ENCODE results near the gene CARD19.

DNA sequence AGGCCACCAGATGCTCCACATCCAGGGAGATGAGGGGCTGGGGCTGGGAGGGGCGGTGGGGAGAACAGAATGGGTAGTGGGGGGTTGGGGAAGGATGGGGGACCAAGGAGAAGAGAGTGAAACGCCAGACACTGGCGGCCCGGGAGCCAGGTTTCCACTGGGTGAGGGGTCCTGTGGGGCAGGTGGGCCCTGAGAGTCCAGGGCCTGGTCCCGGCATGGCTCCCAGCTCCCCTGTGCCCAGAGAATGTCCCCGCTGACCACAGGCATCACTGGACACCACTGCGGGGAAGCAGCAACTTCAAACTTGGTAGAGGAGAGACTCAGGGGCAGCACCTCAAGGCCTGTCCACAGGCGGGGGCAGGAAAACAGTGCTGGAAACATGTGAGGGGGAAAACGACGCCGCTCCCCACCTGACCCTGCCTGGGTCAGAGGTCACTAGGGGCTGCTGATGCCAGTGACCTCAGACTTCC is 24.9 kb downstream of the CARD19 start:
- TF ChIP-seq POLR2AphosphoS5 (IDR thresholded peaks at IDR 0.05) (no peak), POLR2A (IDR thresholded peaks at IDR 0.05) (no peak)
- TF ChIP-seq, protein P1, sequence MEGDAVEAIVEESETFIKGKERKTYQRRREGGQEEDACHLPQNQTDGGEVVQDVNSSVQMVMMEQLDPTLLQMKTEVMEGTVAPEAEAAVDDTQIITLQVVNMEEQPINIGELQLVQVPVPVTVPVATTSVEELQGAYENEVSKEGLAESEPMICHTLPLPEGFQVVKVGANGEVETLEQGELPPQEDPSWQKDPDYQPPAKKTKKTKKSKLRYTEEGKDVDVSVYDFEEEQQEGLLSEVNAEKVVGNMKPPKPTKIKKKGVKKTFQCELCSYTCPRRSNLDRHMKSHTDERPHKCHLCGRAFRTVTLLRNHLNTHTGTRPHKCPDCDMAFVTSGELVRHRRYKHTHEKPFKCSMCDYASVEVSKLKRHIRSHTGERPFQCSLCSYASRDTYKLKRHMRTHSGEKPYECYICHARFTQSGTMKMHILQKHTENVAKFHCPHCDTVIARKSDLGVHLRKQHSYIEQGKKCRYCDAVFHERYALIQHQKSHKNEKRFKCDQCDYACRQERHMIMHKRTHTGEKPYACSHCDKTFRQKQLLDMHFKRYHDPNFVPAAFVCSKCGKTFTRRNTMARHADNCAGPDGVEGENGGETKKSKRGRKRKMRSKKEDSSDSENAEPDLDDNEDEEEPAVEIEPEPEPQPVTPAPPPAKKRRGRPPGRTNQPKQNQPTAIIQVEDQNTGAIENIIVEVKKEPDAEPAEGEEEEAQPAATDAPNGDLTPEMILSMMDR (IDR thresholded peaks at IDR 0.05), result no peak

Measured in breast epithelium (tissue), 3 donors.